HG03025 (cell line): Measurements from ENCODE around the gene MDGA2.
"Not testable (repeated sequence)": the region's sequence is repeated elsewhere in the genome, so short reads cannot be mapped to it uniquely, and the experiment has no call there.

Source experiments
- ATAC-seq: cut with Tn5 transposase; IDR thresholded peaks from one replicate; pipeline ENCODE4 v1.9.1; 2021; ENCODE audit warnings: mild to moderate bottlenecking, moderate library complexity; ENCODE audit not compliant: unreplicated experiment, low FRiP score

MDGA2 gene

DNA sequence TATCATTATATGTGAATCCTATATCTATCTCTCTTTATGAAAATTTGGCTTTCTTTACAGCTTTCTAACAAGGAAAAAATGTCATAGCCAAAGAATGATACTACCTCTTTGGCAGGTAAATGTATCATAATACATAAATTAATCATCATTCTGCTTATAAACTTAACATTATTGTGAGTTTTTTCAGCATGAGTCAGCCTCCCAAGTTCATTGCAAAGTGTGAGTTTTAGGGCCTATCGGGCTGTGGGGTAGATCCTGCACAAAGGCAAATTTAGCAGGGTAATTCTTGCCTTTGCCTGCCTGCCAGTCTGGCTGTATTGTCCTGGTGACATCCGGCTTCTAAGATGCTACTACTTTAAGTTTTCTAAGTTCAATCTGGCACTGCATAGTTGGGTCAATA is 412.6 kb downstream of the MDGA2 start:
- no peak for ATAC-seq

- no peak for ATAC-seq
Observed at GRCh38 chr14:47261350-47261749, 414.1 kb downstream of the MDGA2 start.

- no peak for ATAC-seq
Observed at GRCh38 chr14:47259796-47260195, 415.6 kb downstream of the MDGA2 start.

DNA sequence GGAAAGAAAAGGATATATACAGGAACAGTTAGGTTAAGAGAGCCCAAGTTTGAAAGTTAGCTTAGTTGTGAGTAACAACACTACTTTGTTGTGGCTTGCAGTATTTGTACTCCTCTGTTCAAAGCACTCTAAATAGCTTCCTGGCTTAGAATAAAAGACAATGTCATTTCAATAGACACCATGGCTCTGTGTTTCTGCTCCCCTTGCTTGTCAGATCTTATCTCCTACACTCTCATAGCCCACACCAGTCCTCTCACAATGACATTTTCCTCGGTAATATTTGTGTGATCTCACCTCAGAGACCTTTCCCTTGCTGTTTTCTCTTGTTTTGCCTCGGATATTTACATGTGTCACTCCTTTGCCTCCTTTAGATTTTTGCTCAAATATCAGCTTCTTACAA is 418.4 kb downstream of the MDGA2 start:
- ATAC-seq, result no peak

DNA sequence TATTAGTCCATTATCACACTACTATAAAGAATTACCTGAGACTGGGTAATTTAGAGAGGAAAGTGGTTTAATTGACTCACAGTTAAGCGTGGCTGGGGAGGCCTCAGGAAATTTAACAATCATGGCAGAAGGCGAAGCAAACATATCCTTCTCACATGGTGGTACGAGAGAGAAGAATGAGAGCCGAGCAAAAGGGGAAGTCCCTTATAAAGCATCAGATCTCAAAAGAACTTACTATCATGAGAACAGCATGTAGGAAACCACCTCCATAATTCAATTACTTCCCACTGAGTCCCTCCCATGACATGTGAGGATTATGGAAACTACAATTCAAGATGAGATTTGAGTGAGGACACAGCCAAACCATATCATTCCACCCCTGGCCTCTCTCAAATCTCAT is 422.6 kb downstream of the MDGA2 start:
- no peak for ATAC-seq

DNA sequence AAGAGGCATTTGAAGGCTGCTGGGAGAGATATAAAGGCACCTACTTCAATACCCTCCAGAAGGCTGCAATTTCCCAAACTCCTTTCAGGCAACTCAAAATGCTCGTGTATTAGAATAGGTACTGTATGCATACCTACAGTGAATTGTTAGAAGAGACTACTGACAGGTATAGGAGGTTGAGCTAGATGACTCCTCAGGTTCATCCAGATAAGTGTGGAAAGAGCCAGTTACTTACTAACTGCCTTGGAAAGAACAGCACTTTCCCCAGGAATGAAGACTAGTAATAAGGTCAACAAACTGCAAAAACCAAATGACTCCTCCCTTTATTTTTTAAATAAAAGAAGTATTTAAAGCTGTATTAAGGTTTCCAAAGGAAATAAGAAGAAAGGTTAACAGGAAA is 429.0 kb downstream of the MDGA2 start:
- ATAC-seq, result no peak

GRCh38 chr14:47242579-47242978 is 432.8 kb downstream of the MDGA2 start:
- not testable (repeated sequence) for ATAC-seq

DNA sequence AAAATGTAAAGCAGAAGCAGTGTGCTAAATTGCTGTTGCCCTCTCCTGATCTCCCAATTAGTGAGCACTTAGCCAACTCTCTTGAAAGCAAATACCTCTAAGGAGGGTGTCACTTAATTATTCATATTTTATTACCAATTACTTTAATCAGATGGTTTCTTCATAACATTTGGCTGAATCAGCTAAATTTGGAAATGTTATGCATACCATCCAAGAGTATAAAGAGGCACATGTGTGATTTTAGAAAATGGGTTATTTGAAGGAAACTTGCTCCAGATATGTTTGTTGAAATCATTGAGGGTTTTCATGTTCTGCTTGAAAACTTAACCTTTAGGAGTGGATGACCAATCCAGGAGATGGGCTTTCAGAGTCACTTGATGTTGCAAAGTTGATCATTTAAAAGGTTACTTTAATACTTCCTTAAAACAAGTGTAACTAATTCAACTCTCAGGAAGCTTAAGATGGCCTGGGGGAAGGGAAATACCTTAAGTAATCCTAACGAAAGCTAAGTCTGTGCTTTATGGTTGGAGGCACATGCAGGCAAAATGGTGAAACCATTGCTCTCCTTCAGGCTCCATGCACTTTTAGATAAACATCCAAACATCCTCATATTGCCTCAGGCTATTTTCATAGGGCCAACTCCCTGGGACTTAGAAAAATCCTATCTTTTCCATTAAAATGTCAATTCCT is 434.5 kb downstream of the MDGA2 start:
- ATAC-seq, result no peak

DNA sequence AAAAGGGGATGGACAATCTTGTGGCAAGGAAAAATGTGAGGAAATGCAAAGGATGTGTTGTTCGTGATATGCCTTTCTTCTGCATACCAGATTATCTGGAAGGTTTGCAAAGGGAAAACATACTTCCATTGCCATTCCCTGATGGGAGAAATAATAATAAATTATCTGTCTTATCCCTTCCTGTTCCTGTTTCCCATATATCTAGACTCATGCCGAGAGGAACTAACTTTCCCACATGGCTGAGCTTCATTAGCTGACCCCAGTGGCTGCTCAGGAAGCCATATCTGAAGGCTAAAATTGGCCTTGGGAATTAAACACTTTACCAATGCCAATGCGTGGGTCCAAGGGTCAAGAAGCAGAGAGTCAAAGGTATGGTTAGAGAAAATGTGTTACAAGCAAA is 439.8 kb downstream of the MDGA2 start:
- no peak for ATAC-seq

DNA sequence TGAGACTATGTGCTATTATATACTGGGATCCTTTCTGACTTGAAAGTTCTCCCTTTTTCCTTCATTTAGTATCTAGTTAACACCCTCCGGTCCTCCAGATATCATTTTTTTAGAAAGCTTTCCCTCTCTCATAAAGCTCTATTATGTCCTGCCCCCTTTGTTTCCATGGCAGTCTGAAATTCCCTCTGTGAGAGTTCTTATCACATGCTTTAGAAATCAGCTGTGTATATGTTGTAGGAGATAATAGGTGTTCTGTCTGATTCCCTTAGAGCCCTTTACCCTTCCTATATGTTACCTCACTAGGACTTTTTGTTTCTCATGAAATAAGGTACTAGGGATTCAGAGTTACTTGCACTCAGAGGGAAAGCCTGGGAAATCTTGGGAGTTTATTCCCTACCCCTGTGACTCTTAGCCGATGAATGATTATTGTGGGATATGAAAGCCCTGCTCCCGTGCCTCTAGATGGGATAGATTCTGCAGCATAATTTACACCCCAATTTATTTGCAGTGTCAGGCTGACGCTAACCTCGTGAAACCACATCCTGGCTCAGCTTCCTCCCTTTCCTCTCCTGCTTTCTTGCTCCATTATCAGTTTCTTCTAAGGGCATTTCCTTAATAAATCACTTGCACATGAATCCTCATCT is 448.4 kb downstream of the MDGA2 start:
- ATAC-seq, result no peak

GRCh38 chr14:47223656-47224055 is 451.7 kb downstream of the MDGA2 start:
- no peak for ATAC-seq

- no peak for ATAC-seq
Observed at GRCh38 chr14:47220096-47220495, 455.3 kb downstream of the MDGA2 start.

DNA sequence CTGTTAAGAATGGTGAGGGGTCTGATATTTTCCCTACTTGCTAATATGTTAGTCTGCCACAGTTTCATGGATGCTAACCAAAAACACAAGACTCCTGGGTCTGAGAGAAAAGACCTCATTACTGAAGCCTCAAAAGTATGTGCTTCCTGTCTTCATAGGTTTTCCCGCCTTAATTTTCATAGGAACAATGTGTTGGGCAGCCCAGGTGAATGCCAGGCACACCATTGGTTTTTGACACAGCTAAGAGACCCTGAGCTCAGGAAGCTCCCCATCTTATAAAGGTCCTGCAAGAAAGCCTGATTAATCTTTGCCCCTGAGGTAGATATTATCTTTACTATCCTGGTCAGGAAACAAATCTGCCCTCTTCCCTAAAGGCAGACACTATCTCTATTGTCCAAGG is 464.1 kb downstream of the MDGA2 start:
- ATAC-seq, result no peak

DNA sequence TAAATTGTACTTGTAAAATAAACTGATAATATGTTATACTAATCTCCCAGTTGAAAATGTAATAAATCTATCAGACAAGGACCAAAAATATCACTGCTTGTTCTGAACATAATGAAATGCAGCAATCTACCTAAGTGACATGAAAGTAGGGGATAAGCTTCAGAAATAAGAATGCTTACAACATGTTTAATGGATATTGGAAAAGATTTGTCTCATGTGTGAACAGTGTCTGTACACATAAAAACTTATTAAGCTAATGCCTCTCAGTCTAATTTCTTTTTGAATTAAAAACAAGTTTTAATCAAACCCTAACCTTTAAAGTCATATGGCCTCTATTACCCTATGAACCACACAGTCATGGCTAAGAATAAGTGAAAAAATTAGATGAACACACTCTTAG is 465.3 kb downstream of the MDGA2 start:
- ATAC-seq, result no peak

GRCh38 chr14:47208434-47208833 is 467.0 kb downstream of the MDGA2 start:
- no peak for ATAC-seq

DNA sequence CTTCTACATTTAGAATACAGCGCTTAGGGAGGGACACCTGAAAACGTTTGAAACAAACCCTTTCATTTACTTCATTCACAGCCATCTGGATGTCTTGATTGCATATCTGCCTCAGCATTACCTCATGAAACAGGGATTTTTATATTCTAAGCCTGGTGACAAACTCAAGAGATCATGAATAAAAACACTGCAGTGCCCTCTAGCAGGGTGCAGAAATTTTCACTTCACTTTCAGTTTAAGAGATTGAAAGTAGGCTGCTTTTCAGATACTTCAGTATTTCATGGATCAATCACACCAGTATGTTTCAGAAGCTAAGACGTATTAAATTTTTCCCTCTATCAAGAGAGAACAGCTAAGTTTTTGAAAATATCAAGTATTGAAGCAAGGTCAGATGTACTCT is 467.8 kb downstream of the MDGA2 start:
- no peak for ATAC-seq

GRCh38 chr14:47200740-47201139 is 474.7 kb downstream of the MDGA2 start:
- no peak for ATAC-seq

DNA sequence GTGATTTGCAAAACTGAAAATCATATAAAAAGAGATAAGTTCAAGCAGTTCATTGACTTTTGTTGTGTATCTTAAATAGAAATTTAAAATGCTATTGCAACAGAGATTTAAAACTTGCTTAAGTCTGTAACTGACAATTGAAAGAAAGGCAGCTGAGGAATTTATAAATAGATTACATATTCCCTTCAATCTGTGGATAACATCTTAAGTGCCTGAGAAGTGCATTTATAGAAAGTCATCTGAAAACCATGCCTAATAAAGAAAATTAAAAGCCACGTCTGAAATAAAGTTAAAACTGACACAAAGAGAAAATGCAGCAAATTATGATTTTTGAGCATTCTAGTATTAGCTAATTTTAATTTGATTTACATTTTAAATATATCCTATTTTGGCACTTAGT is 479.8 kb downstream of the MDGA2 start:
- ATAC-seq, result no peak

DNA sequence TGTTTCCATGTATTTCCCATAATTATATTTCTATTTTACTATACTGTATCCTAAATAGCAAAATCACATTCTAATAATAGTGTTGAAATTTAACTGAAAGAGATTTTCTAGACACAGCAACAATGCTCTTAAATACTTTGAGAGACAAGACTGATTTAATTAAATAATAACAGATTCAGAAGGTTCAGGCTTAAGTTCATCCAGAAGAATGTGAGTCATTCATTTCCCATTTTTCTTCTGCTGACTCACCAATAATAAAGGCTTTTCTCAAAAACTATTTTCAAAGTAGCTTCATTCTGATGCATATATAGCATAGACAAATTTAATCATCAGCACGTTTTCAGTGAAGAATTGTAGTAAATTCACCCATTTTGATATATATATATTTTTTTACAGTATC is 481.4 kb downstream of the MDGA2 start:
- ATAC-seq, result no peak

DNA sequence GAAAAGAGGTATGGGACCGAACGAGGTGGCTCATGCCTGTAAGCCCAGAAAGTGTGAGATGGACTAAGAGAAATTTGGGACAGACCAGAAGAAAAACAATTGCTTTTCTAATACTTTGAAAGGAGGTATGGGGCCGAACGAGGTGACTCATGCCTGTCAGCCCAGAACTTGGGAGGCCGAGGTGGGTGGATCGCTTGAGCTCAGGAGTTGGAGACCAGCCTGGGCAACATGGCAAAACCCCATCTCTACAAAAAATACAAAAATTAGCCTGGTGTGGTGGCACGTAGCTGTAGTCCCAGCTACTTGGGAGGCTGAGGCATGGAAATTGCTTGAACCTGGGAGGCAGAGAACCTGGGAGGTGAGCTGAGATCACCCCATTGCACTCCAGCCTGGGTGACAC is 483.2 kb downstream of the MDGA2 start:
- ATAC-seq, result not testable (repeated sequence)

DNA sequence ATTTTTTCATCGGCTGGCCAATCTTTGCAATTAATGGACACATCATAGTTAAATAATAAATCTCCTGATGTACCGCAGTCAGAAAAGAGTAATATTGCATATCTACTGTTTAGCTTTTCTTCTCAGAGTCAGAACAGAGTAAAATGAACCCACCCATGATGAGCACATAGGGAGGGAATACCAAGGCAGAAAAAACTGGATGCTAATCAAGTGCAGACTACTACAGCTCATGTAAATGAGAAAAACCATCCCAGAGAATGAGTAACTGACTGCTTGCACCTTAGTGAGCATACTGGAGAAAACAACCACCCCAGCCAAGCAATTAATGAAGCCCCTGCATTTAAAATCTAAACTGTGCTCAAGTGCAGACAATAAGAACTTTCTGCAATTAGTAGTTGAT is 483.7 kb downstream of the MDGA2 start:
- no peak for ATAC-seq

GRCh38 chr14:47189911-47190484 is 485.4 kb downstream of the MDGA2 start:
- no peak for ATAC-seq
